OCI-LY7 (cell line): ENCODE measurements around the gene RCOR1.

Experiments used
- CTCF ChIP-seq: fragments of 200-600 bp; sonication (generic); conservative IDR thresholded peaks from 2 replicates; pipeline ENCODE4 v1.5.1; 2014; ENCODE audit warnings: mild to moderate bottlenecking, antibody characterized with exemption, low read length, moderate library complexity, mixed read lengths
- EZH2phosphoT487 ChIP-seq: fragments of 200-600 bp; sonication (generic); IDR thresholded peaks from 2 replicates; pipeline ENCODE4 v1.6.1; 2018; ENCODE audit warnings: low read depth, borderline replicate concordance, mild to moderate bottlenecking, mixed run types, antibody characterized with exemption, low read length, moderate library complexity, mixed read lengths

GRCh38 chr14:102684298-102684663 is 91.8 kb downstream of the RCOR1 start:
- no peak for TF ChIP-seq CTCF
- TF ChIP-seq EZH2phosphoT487: no peak
